Measurements from ENCODE around the gene BCL7C.
"Not testable (repeated sequence)": the region's sequence is repeated elsewhere in the genome, so short reads cannot be mapped to it uniquely, and the experiment has no call there.

DNA sequence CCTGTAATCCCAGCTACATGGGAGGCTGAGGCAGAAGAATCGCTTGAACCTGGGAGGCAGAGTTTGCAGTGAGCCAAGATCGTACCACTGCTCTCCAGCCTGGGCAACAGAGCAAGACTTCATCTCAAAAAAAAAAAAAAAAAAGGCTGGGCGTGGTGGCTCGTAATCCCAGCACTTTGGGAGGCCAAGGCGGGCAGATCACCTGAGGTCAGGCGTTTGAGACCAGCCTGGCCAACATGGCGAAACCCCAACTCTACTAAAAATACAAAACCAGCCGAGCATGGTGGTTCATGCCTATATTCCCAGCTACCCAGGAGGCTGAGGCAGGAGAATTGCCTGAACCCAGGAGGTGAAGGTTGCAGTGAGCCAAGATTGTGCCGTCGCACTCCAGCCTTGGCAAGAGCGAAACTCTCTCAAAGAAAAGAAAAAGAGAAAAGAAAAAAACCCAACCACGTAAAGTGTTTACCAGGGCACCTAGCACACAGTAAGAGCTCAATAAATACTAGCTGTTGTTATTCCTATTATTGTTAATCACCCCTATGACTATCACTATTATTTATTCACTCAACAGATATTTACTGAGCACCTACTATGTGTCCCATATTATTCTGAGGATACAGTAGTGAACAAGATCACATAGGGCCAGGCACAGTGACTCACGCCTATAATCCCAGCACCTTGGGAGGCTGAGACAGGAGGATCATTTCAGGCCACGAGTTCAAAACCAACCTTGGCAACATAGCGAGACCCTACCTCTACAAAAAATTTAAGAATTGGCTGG is 2.6 kb downstream of the BCL7C start:
- TF ChIP-seq, protein P1, sequence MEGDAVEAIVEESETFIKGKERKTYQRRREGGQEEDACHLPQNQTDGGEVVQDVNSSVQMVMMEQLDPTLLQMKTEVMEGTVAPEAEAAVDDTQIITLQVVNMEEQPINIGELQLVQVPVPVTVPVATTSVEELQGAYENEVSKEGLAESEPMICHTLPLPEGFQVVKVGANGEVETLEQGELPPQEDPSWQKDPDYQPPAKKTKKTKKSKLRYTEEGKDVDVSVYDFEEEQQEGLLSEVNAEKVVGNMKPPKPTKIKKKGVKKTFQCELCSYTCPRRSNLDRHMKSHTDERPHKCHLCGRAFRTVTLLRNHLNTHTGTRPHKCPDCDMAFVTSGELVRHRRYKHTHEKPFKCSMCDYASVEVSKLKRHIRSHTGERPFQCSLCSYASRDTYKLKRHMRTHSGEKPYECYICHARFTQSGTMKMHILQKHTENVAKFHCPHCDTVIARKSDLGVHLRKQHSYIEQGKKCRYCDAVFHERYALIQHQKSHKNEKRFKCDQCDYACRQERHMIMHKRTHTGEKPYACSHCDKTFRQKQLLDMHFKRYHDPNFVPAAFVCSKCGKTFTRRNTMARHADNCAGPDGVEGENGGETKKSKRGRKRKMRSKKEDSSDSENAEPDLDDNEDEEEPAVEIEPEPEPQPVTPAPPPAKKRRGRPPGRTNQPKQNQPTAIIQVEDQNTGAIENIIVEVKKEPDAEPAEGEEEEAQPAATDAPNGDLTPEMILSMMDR (conservative IDR thresholded peaks at IDR 0.05): not testable (repeated sequence)
- TF ChIP-seq EZH2 (IDR thresholded peaks at IDR 0.05; ENCODE audit: low read depth): not testable (repeated sequence)

All from PC-9 (cell line).